Fibroblast of lung (primary cell): Measurements from ENCODE around the gene TAOK3. TPM values are rescaled to one million over a fixed set of nuclear protein-coding genes. Genes with fewer than 3 reads are reported as not detected.
A peak's percentile ranks its signal among the peaks of the same experiment; 100 is the strongest.
"Not testable (repeated sequence)": the region's sequence is repeated elsewhere in the genome, so short reads cannot be mapped to it uniquely, and the experiment has no call there.

Source experiments
- DNase-seq, 2 donors: peaks; one replicate each; pipeline versions ENCODE4 v3.0.0 to v3.0.0-alpha.2; 2010; ENCODE audit warnings: low read depth in 2 of 2
- H2AFZ ChIP-seq: 2 replicates; pipeline ENCODE4 v1.5.1; 2012; ENCODE audit warnings: low read length, control low read depth, inconsistent platforms
- H3K27ac ChIP-seq: 2 replicates; pipeline ENCODE4 v1.5.1; 2011; ENCODE audit warnings: low read length, control low read depth; ENCODE audit not compliant: insufficient read depth
- H3K27me3 ChIP-seq: 2 replicates; pipeline ENCODE4 v1.5.1; 2011; ENCODE audit warnings: mild to moderate bottlenecking, low read length; ENCODE audit not compliant: control insufficient read depth, insufficient read depth
- H3K36me3 ChIP-seq: 2 replicates; pipeline ENCODE4 v1.5.1; 2011; ENCODE audit warnings: low read length; ENCODE audit not compliant: control insufficient read depth, insufficient read depth
- H3K4me1 ChIP-seq: 2 replicates; pipeline ENCODE4 v1.5.1; 2011; ENCODE audit warnings: low read length; ENCODE audit not compliant: control insufficient read depth, insufficient read depth; ENCODE audit errors: extremely low read depth
- H3K4me2 ChIP-seq: 2 replicates; pipeline ENCODE4 v1.5.1; 2011; ENCODE audit warnings: low read length, control low read depth; ENCODE audit not compliant: insufficient read depth; ENCODE audit errors: extremely low read depth
- H3K4me3 ChIP-seq, 4 experiments: fragments of 200-600 bp in 1 of 4; sonication (generic) in 1 of 4; replicated peaks in 1 of 4; 2 replicates each; pipeline ENCODE4 v1.5.1; 2011 to 2016; ENCODE audit warnings: low read length in 4 of 4, low read depth in 3 of 4, mild to moderate bottlenecking in 3 of 4, control low read depth in 2 of 4, inconsistent platforms in 1 of 4, mixed read lengths in 1 of 4; ENCODE audit not compliant: insufficient read depth in 1 of 4; ENCODE audit errors: control extremely low read depth in 1 of 4
- H3K79me2 ChIP-seq: 2 replicates; pipeline ENCODE4 v1.5.1; 2012; ENCODE audit warnings: mild to moderate bottlenecking, low read length, inconsistent platforms; ENCODE audit not compliant: control insufficient read depth, insufficient read depth
- H3K9ac ChIP-seq: 2 replicates; pipeline ENCODE4 v1.5.1; 2011; ENCODE audit warnings: mild to moderate bottlenecking, low read length, control low read depth; ENCODE audit not compliant: insufficient read depth
- H3K9me3 ChIP-seq: 2 replicates; pipeline ENCODE4 v1.5.1; 2012; ENCODE audit warnings: low read depth, low read length; ENCODE audit not compliant: control insufficient read depth, insufficient read depth
- H4K20me1 ChIP-seq: 2 replicates; pipeline ENCODE4 v1.5.1; 2011; ENCODE audit warnings: low read length; ENCODE audit not compliant: control insufficient read depth, insufficient read depth; ENCODE audit errors: extremely low read depth
- EZH2 ChIP-seq: IDR thresholded peaks from 2 replicates; pipeline ENCODE4 v1.5.1; 2012; ENCODE audit warnings: low read length, control low read depth, mild to moderate bottlenecking; ENCODE audit errors: missing control alignments
- polyA plus RNA-seq, 2 donors: library from polyadenylated mRNA; depleted of rRNA in 1 of 2; stranded (reverse) in 1 of 2; unstranded in 1 of 2; fragments of >200 nt; gene quantifications; 2 replicates each; pipeline ENCODE4 v1.2.1, GENCODE V29; 2011 to 2012; ENCODE audit warnings: missing spikeins in 1 of 2
- total RNA-seq: library from RNA; depleted of rRNA; stranded (reverse); fragments of >200 nt; gene quantifications from 2 replicates; pipeline ENCODE4 v1.2.1, GENCODE V29; 2014
- TF ChIP-seq, protein P1 (sequence below), 2 donors: IDR thresholded peaks in 1 of 2; conservative IDR thresholded peaks in 1 of 2; 1 replicate in 1 of 2; 2 replicates in 1 of 2; pipeline ENCODE4 v1.5.1; 2011 to 2012; ENCODE audit warnings: low read length in 2 of 2, control low read depth in 1 of 2, inconsistent platforms in 1 of 2, low read depth in 1 of 2, mild to moderate bottlenecking in 1 of 2

The TAOK3 gene
- total and polyA plus RNA-seq, 2 donors (not counting 1 experiment from before 2014, with no cell fraction given) = 64.7 to 97.4 TPM

DNA sequence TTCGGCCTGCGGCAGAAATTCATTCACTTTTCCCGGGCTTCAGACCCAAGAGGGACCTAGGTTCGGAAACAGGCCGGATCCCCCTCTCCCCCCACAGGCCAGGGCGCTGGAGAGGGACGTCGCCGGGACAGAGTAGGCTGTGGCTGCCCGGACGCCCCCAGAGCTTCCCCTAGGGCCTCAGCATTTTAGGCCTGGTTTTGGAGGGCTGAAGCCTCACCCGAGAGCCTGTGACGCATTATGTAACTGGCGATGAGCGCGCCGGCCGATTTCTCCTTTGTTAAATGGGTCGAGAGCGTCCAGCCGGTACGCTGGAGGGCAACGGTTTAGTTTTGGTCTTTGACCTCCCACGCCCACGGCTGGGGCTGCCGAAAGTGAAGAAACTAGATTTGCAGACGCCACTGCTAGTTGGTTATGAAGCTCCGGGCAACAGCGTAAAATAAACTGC is 236.1 kb downstream of the TAOK3 start:
- H3K4me2 ChIP-seq = peak overlapping the region; percentile 92
- peak overlapping the region; percentile 86 for H3K27ac ChIP-seq
- peaks cover 7% of the 10 kb centered on the region for H3K36me3 ChIP-seq
- no peaks in the 10 kb centered on the region for H3K27me3 ChIP-seq
- peak overlapping the region; percentile 82 for H2AFZ ChIP-seq
- peak overlapping the region; percentile 81 to 98 (median 95) for H3K4me3 ChIP-seq
- H3K79me2 ChIP-seq = peaks cover 22% of the 10 kb centered on the region
- TF ChIP-seq, protein P1, sequence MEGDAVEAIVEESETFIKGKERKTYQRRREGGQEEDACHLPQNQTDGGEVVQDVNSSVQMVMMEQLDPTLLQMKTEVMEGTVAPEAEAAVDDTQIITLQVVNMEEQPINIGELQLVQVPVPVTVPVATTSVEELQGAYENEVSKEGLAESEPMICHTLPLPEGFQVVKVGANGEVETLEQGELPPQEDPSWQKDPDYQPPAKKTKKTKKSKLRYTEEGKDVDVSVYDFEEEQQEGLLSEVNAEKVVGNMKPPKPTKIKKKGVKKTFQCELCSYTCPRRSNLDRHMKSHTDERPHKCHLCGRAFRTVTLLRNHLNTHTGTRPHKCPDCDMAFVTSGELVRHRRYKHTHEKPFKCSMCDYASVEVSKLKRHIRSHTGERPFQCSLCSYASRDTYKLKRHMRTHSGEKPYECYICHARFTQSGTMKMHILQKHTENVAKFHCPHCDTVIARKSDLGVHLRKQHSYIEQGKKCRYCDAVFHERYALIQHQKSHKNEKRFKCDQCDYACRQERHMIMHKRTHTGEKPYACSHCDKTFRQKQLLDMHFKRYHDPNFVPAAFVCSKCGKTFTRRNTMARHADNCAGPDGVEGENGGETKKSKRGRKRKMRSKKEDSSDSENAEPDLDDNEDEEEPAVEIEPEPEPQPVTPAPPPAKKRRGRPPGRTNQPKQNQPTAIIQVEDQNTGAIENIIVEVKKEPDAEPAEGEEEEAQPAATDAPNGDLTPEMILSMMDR (conservative IDR thresholded peaks at IDR 0.05 in 1 of 2, IDR thresholded peaks at IDR 0.05 in 1 of 2; ENCODE audit: low read depth in 1 of 2, low read length in 2 of 2) = no peak
- TF ChIP-seq EZH2 = no peak
- peak overlapping the region; percentile 92 for H3K9ac ChIP-seq
- H4K20me1 ChIP-seq = no peaks in the 10 kb centered on the region
- peak; percentile 38 to 53 for DNase-seq
- no peaks in the 10 kb centered on the region for H3K9me3 ChIP-seq
- H3K4me1 ChIP-seq = peaks cover 2% of the 10 kb centered on the region

DNA sequence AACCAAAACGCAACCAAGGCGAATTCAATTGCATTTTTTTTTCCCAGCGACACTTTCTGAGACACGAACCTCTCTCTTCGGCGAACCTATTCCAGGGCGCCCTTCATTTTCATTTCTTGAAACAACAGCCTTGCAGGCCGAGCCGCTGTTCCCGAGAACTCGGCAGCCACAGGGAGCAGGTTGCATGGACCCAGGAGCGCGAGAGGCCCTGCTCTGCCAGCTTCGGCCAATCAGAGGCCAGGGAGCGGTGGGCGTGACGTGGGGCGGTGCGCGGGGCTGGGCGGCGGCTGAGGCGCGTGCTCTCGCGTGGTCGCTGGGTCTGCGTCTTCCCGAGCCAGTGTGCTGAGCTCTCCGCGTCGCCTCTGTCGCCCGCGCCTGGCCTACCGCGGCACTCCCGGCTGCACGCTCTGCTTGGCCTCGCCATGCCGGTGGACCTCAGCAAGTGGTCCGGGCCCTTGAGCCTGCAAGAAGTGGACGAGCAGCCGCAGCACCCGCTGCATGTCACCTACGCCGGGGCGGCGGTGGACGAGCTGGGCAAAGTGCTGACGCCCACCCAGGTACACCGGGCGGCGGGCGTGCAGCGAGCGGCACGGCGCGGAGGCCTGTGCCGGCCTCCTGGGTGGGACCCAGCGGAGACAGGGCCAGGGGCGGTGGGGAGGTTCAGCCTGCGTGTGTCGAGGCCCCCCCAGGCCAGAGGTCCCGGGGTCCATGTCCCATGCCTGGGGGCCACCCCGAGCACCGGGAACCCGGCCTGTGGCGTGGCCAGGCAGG is 236.7 kb downstream of the TAOK3 start, which contains the start of gene PEBP1:
PEBP1 (plus strand) TSS at position 337 of the 771 bp plus-strand sequence; CDS start at position 423, 86 bp downstream.
- H4K20me1 ChIP-seq = no peaks in the 10 kb centered on the region
- H2AFZ ChIP-seq = peak within 1 kb of the TSS; percentile 84
- H3K79me2 ChIP-seq = peaks cover 22% of the 10 kb centered on the region
- H3K27me3 ChIP-seq = no peaks in the 10 kb centered on the region
- TF ChIP-seq EZH2 = no peak
- TF ChIP-seq, protein P1 (conservative IDR thresholded peaks at IDR 0.05 in 1 of 2, IDR thresholded peaks at IDR 0.05 in 1 of 2; ENCODE audit: low read depth in 1 of 2, low read length in 2 of 2) = no peak
- H3K36me3 ChIP-seq = peaks cover 4% of the 10 kb centered on the region
- peak within 1 kb of the TSS; percentile 92 for H3K9ac ChIP-seq
- H3K27ac ChIP-seq = peak within 1 kb of the TSS; percentile 86
- peak within 1 kb of the TSS; percentile 81 to 98 (median 95) for H3K4me3 ChIP-seq
- DNase-seq = peak; percentile 87 to 91
- H3K4me1 ChIP-seq = peaks cover 2% of the 10 kb centered on the region
- peak within 1 kb of the TSS; percentile 92 for H3K4me2 ChIP-seq
- H3K9me3 ChIP-seq = no peaks in the 10 kb centered on the region

DNA sequence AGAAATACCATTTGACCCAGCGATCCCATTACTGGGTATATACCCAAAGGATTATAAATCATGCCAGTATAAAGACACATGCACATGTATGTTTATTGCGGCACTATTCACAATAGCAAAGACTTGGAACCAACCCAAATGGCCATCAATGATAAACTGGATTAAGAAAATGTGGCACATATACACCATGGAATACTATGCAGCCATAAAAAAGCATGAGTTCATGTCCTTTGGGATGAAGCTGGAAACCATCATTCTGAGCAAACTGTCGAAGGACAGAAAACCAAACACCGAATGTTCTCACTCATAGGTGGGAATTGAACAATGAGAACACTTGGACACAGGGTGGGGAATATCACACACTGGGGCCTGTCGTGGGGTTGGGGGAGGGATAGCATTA is 243.3 kb downstream of the TAOK3 start:
- not testable (repeated sequence) for DNase-seq, H3K4me1 ChIP-seq, H4K20me1 ChIP-seq, H3K9me3 ChIP-seq, H3K4me2 ChIP-seq, H2AFZ ChIP-seq, H3K9ac ChIP-seq, H3K27me3 ChIP-seq, H3K79me2 ChIP-seq, H3K27ac ChIP-seq, H3K36me3 ChIP-seq, H3K4me3 ChIP-seq
